Muscle layer of duodenum (tissue), 2 donors: Measurements from ENCODE around the gene PRR14L.

Experiments
- H3K27ac ChIP-seq: one replicate; pipeline ENCODE4 v1.7.0; 2013; ENCODE audit warnings: mild to moderate bottlenecking, low read length
- H3K27me3 ChIP-seq: one replicate; pipeline ENCODE4 v1.7.0; 2013; ENCODE audit warnings: low read depth, mild to moderate bottlenecking, control low read depth, low read length
- H3K36me3 ChIP-seq, 2 donors: one replicate each; pipeline ENCODE4 v1.7.0; 2013; ENCODE audit warnings: low read length in 2 of 2, control low read depth in 1 of 2, mild to moderate bottlenecking in 1 of 2; ENCODE audit not compliant: insufficient read depth in 2 of 2, control insufficient read depth in 1 of 2
- H3K4me1 ChIP-seq, 2 donors: one replicate each; pipeline ENCODE4 v1.7.0; 2013; ENCODE audit warnings: low read length in 2 of 2, mild to moderate bottlenecking in 2 of 2, control low read depth in 1 of 2, moderate library complexity in 1 of 2; ENCODE audit not compliant: insufficient read depth in 2 of 2, control insufficient read depth in 1 of 2
- H3K4me3 ChIP-seq, 2 donors: one replicate each; pipeline ENCODE4 v1.7.0; 2013; ENCODE audit warnings: low read length in 2 of 2, low read depth in 1 of 2, mild to moderate bottlenecking in 1 of 2
- H3K9me3 ChIP-seq, 2 donors: one replicate each; pipeline ENCODE4 v1.7.0; 2013; ENCODE audit warnings: low read length in 2 of 2, control low read depth in 1 of 2, mild to moderate bottlenecking in 1 of 2; ENCODE audit not compliant: control insufficient read depth in 1 of 2
- donor health status: healthy.

PRR14L gene

GRCh38 chr22:31637447-31637890 is 112.5 kb downstream of the PRR14L start:
- no peaks in the 10 kb centered on the region for H3K4me1 ChIP-seq
- H3K27me3 ChIP-seq = no peaks in the 10 kb centered on the region
- H3K9me3 ChIP-seq = no peaks in the 10 kb centered on the region
- peak overlapping the region; percentile 38 to 43 for H3K4me3 ChIP-seq
- peak overlapping the region; percentile 41 for H3K27ac ChIP-seq
- no peaks in the 10 kb centered on the region for H3K36me3 ChIP-seq

GRCh38 chr22:31635638-31636306 is 114.2 kb downstream of the PRR14L start:
- Histone ChIP-seq H3K27me3 (no peaks in the 10 kb centered on the region), H3K9me3 (no peaks in the 10 kb centered on the region), H3K27ac (no peak overlapping the region), H3K4me3 (no peak overlapping the region), H3K4me1 (peaks cover 0 to 7% of the 10 kb centered on the region in 2 donors), H3K36me3 (no peaks in the 10 kb centered on the region)

GRCh38 chr22:31631436-31631835 is 118.5 kb downstream of the PRR14L start:
- no peaks in the 10 kb centered on the region for H3K9me3 ChIP-seq
- H3K27me3 ChIP-seq = no peaks in the 10 kb centered on the region
- H3K4me1 ChIP-seq = peaks cover 6 to 35% of the 10 kb centered on the region in 2 donors
- peak overlapping the region; percentile 56 to 75 for H3K4me3 ChIP-seq
- peaks cover 0 to 6% of the 10 kb centered on the region in 2 donors for H3K36me3 ChIP-seq
- H3K27ac ChIP-seq = peak overlapping the region; percentile 67
